HL-60 (cell line): Measurements from ENCODE around the gene CYP2R1.

Source experiments
- DNase-seq, 2 experiments: peaks; one replicate each; pipeline ENCODE4 v3.0.0-alpha.2; 2010 to 2020; ENCODE audit warnings: low read depth in 1 of 2, low spot score in 1 of 2
- H3K27ac ChIP-seq: fragments of 250-450 bp; sonication (Bioruptor Pico); replicated peaks from 2 replicates; pipeline ENCODE4 v1.5.1; 2020; ENCODE audit warnings: mild to moderate bottlenecking, moderate library complexity
- H3K27me3 ChIP-seq: fragments of 250-450 bp; sonication (Bioruptor Pico); 2 replicates; pipeline ENCODE4 v1.5.1; 2021; ENCODE audit warnings: mild to moderate bottlenecking, moderate library complexity; ENCODE audit not compliant: insufficient read depth, poor library complexity, severe bottlenecking
- H3K4me3 ChIP-seq: replicated peaks from 2 replicates; pipeline ENCODE4 v1.5.1; 2011; ENCODE audit warnings: mild to moderate bottlenecking, control low read depth, low read length; ENCODE audit not compliant: insufficient read depth
- CTCF ChIP-seq: IDR thresholded peaks from one replicate; pipeline ENCODE4 v1.5.1; 2011; ENCODE audit warnings: low read length, control low read depth, inconsistent platforms; ENCODE audit not compliant: insufficient read depth
- GABPA ChIP-seq: IDR thresholded peaks from 2 replicates; pipeline ENCODE4 v1.6.1; 2012; ENCODE audit warnings: low read depth
- POLR2AphosphoS5 ChIP-seq: IDR thresholded peaks from 2 replicates; pipeline ENCODE4 v1.6.1; 2012; ENCODE audit warnings: low read depth
- SPI1 ChIP-seq: IDR thresholded peaks from 2 replicates; pipeline ENCODE4 v1.6.1; 2012; ENCODE audit warnings: low read depth, mild to moderate bottlenecking, borderline replicate concordance
- TF ChIP-seq, protein P1 (sequence below): IDR thresholded peaks from 2 replicates; pipeline ENCODE4 v1.6.1; 2012; ENCODE audit warnings: low read depth; ENCODE audit not compliant: insufficient replicate concordance

CYP2R1 gene

GRCh38 chr11:14852571-14853177, 39.4 kb downstream of the CYP2R1 start:
- Histone ChIP-seq H3K27ac (no peak overlapping the region), H3K4me3 (no peak overlapping the region), H3K27me3 (no peaks in the 10 kb centered on the region)
- TF ChIP-seq CTCF (no peak), SPI1 (no peak), GABPA (no peak), POLR2AphosphoS5 (no peak)
- TF ChIP-seq, protein P1, sequence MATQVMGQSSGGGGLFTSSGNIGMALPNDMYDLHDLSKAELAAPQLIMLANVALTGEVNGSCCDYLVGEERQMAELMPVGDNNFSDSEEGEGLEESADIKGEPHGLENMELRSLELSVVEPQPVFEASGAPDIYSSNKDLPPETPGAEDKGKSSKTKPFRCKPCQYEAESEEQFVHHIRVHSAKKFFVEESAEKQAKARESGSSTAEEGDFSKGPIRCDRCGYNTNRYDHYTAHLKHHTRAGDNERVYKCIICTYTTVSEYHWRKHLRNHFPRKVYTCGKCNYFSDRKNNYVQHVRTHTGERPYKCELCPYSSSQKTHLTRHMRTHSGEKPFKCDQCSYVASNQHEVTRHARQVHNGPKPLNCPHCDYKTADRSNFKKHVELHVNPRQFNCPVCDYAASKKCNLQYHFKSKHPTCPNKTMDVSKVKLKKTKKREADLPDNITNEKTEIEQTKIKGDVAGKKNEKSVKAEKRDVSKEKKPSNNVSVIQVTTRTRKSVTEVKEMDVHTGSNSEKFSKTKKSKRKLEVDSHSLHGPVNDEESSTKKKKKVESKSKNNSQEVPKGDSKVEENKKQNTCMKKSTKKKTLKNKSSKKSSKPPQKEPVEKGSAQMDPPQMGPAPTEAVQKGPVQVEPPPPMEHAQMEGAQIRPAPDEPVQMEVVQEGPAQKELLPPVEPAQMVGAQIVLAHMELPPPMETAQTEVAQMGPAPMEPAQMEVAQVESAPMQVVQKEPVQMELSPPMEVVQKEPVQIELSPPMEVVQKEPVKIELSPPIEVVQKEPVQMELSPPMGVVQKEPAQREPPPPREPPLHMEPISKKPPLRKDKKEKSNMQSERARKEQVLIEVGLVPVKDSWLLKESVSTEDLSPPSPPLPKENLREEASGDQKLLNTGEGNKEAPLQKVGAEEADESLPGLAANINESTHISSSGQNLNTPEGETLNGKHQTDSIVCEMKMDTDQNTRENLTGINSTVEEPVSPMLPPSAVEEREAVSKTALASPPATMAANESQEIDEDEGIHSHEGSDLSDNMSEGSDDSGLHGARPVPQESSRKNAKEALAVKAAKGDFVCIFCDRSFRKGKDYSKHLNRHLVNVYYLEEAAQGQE: no peak
- no peak for DNase-seq

DNA sequence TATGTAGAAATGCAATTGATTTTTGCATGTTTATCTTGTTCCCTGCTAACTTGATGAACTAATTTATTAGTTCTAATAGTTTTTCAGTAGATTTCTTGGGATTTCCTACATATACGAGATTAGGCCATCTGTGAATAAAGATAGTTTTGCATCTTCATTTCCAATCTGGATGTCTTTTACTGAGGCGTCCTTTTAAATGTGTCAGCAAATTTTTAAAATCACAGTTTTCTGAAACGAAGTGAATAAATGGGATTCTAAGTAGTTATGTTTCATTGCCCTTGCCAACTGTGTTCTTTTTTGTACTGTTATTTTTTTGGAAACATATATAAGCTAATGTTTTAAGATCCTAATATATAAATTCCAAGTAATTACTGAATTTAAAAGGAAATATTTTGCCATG, 50.0 kb downstream of the CYP2R1 start:
- Histone ChIP-seq H3K27me3 (no peaks in the 10 kb centered on the region), H3K27ac (no peak overlapping the region), H3K4me3 (no peak overlapping the region)
- DNase-seq: no peak
- no peak for TF ChIP-seq SPI1
- no peak for TF ChIP-seq GABPA
- no peak for TF ChIP-seq CTCF
- TF ChIP-seq, protein P1: no peak
- no peak for TF ChIP-seq POLR2AphosphoS5

DNA sequence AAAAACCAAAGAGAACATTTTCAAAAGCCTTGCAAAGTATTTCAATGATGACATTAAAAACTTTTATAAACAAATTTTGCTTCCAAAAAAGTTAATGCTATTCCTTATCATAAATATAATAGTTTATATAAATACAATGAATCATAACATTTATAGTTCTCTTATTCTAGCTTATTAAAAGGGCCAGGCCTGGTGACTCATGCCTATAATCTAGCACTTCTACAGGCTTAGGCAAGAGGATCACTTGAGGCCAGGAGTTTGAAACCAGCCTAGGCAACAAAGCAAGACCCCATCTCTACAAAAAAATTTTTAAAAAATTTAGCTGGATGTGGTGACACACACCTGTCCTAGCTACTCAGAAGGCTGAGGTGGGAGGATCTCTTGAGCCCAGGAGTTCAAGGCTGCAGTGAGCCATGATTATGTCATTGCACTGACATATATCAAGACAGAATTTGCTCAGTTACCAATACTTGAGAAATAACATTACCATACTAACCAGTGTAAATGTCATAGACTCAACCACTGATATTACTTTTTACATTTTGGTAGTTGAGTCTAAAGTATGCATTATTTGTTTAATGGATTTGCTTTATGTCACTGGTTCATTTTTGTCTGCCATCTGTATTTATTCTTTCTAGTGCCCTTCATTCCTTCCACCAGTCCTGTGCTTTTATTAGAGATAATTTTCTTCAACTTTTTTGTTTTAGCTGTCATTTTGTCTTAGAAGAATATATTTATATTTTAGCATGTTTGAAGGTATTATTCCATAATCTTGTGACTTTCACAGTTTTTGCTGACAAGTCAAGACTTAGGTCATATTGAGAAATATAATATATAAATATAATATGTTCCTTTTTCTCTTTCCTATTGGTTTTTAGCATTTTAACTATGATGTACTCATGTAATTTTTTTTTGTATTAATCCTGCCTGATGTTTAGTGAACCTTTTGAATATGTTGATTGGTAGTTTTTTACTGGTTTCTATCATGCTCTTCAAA, 56.2 kb downstream of the CYP2R1 start:
- Histone ChIP-seq H3K27ac (no peak overlapping the region), H3K4me3 (no peak overlapping the region), H3K27me3 (no peaks in the 10 kb centered on the region)
- TF ChIP-seq, protein P1: no peak
- no peak for TF ChIP-seq CTCF
- no peak for TF ChIP-seq SPI1
- TF ChIP-seq GABPA: no peak
- no peak for TF ChIP-seq POLR2AphosphoS5
- no peak for DNase-seq
